ENCODE measurements around the gene FRRS1L. TPM values are rescaled to one million over a fixed set of nuclear protein-coding genes. Genes with fewer than 3 reads are reported as not detected.

FRRS1L gene
- total and polyA plus RNA-seq, 2 of the 4 experiments (the other 2 are of a cell fraction): under 0.01 to 0.05 TPM

DNA sequence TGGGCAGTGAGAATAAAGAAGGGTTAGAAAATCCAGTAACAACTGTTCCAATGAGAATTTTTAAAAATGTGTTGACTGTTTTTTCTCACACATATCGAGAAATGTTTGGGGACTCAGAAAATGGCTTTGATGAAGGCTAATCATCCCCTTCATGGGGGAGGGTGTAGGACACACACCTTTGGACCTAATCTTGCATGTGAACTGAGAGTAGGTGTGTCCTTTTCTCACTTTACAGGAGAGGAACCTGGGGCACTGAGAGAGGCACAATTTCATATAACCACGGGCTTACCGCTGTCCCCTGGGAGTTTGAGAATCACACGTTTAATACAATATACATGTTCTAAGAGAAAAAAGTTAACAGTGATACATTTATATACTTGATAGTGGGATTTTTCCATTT lies 17.3 kb downstream of the FRRS1L start:
- Histone ChIP-seq H3K36me3 (ENCODE audit: control insufficient read depth, insufficient read depth, low read length) (no peaks in the 10 kb centered on the region), H2BK15ac (ENCODE audit: low read depth, low read length) (no peak overlapping the region), H3K4me1 (ENCODE audit: control insufficient read depth, insufficient read depth, low read length) (no peaks in the 10 kb centered on the region), H2BK5ac (ENCODE audit: low read depth, low read length, poor library complexity, severe bottlenecking) (no peak overlapping the region), H3K9me1 (ENCODE audit: insufficient read depth, low read length) (no peaks in the 10 kb centered on the region), H3K4me3 (ENCODE audit: insufficient read depth, low read depth, low read length) (no peak overlapping the region), H3K14ac (replicated peaks; ENCODE audit: low read depth, low read length) (no peak overlapping the region), H2AFZ (replicated peaks; ENCODE audit: low read length, poor library complexity) (no peak overlapping the region), H4K91ac (ENCODE audit: insufficient read depth, low read depth, low read length) (no peak overlapping the region), H3K4ac (ENCODE audit: low read depth, low read length) (no peak overlapping the region), H3K4me2 (ENCODE audit: low read depth, low read length) (no peak overlapping the region), H4K5ac (ENCODE audit: low read depth, low read length) (no peak overlapping the region), H3K9me3 (ENCODE audit: control insufficient read depth, insufficient read depth, low read length) (peaks cover 7% of the 10 kb centered on the region), H4K8ac (ENCODE audit: low read depth in 2 of 2, low read length in 2 of 2) (no peak overlapping the region), H2BK20ac (ENCODE audit: low read depth, low read length) (no peak overlapping the region), H3K27me3 (ENCODE audit: control insufficient read depth, insufficient read depth, low read length) (peaks cover 16% of the 10 kb centered on the region), H3K23ac (ENCODE audit: low read depth, low read length) (no peak overlapping the region), H3K18ac (ENCODE audit: low read depth, low read length) (no peak overlapping the region), H3K9ac (ENCODE audit: low read depth, low read length) (no peak overlapping the region), H4K20me1 (ENCODE audit: insufficient read depth, low read length) (no peaks in the 10 kb centered on the region), H3K27ac (ENCODE audit: insufficient read depth, low read length) (no peak overlapping the region), H2AK9ac (replicated peaks; ENCODE audit: low read depth, low read length, poor library complexity) (no peak overlapping the region), H3K56ac (ENCODE audit: extremely low read depth, insufficient read depth, low read length) (no peak overlapping the region), H2BK120ac (ENCODE audit: low read depth, low read length) (no peak overlapping the region), H2AK5ac (ENCODE audit: low read depth, low read length) (no peak overlapping the region), H3K79me1 (ENCODE audit: low read depth in 1 of 2, low read length in 2 of 2) (no peaks in the 10 kb centered on the region)
- in situ Hi-C loops (cut with MboI; ENCODE audit: low sequenced_read_pairs): no loop called here
- WGBS, 2 experiments (ENCODE audit: extremely low coverage in 2 of 2, insufficient read length in 1 of 2): no CpG with 5 or more reads among the region's 4 CpGs
- ChIA-PET CTCF (no interaction called here), POLR2A (ENCODE audit: unreplicated experiment) (no interaction called here)
- no peak for TF ChIP-seq RAD21 (IDR thresholded peaks at IDR 0.05; ENCODE audit: low read length)
- intact Hi-C loops (cut with micrococcal nuclease): no loop called here
- no TSS peak for BruUV-seq (replicated peaks)
- dilution Hi-C loops (cut with HindIII; ENCODE audit: low sequenced_read_pairs, unreplicated experiment): no loop called here
- no peak for ATAC-seq (ENCODE audit: low read depth)
- DNase-seq: no peak

All from IMR-90 (cell line).